HEK293 (cell line): ENCODE data around the gene CPNE8.
A peak's percentile ranks its signal among the peaks of the same experiment; 100 is the strongest.

Source experiments
- BCL11A ChIP-seq: fragments of 450-650 bp; formaldehyde crosslinking; IDR thresholded peaks from 2 replicates; pipeline ENCODE4 v1.5.1; 2016; ENCODE audit warnings: low read depth, missing biosample characterization, missing genetic modification characterization
- HOXD13 ChIP-seq: sonication (generic); formaldehyde crosslinking; IDR thresholded peaks from 2 replicates; pipeline ENCODE4 v1.8.0; 2022; ENCODE audit warnings: missing genetic modification reagents, borderline replicate concordance
- KLF1 ChIP-seq: fragments of 450-650 bp; formaldehyde crosslinking; IDR thresholded peaks from 2 replicates; pipeline ENCODE4 v1.5.1; 2016; ENCODE audit warnings: missing biosample characterization, missing genetic modification characterization
- YY1 ChIP-seq: fragments of 450-650 bp; formaldehyde crosslinking; IDR thresholded peaks from 2 replicates; pipeline ENCODE4 v1.5.1; 2018; ENCODE audit warnings: missing biosample characterization, missing genetic modification characterization
- ZFHX2 ChIP-seq: fragments of 450-650 bp; formaldehyde crosslinking; conservative IDR thresholded peaks from 2 replicates; pipeline ENCODE4 v1.5.1; 2016; ENCODE audit warnings: missing biosample characterization, missing genetic modification characterization
- ZFP37 ChIP-seq: fragments of 450-650 bp; formaldehyde crosslinking; IDR thresholded peaks from 2 replicates; pipeline ENCODE4 v1.5.1; 2016; ENCODE audit warnings: missing biosample characterization, missing genetic modification characterization
- ZNF184 ChIP-seq: fragments of 450-650 bp; IDR thresholded peaks from 2 replicates; pipeline ENCODE4 v1.5.1; 2018; ENCODE audit warnings: missing biosample characterization, mild to moderate bottlenecking, missing genetic modification characterization
- ZNF19 ChIP-seq: fragments of 450-650 bp; formaldehyde crosslinking; IDR thresholded peaks from 2 replicates; pipeline ENCODE4; 2016; ENCODE audit warnings: missing biosample characterization, missing genetic modification characterization, low read depth
- ZNF202 ChIP-seq: fragments of 450-650 bp; formaldehyde crosslinking; IDR thresholded peaks from 2 replicates; pipeline ENCODE4 v1.5.1; 2016; ENCODE audit warnings: missing biosample characterization, missing genetic modification characterization, borderline replicate concordance
- ZNF23 ChIP-seq: fragments of 450-650 bp; formaldehyde crosslinking; IDR thresholded peaks from 2 replicates; pipeline ENCODE4 v1.5.1; 2016; ENCODE audit warnings: missing biosample characterization, missing genetic modification characterization, borderline replicate concordance
- ZNF24 ChIP-seq: fragments of 450-650 bp; formaldehyde crosslinking; IDR thresholded peaks from 2 replicates; pipeline ENCODE4 v1.5.1; 2016; ENCODE audit warnings: missing biosample characterization, missing genetic modification characterization
- ZNF521 ChIP-seq: fragments of 450-650 bp; formaldehyde crosslinking; IDR thresholded peaks from 2 replicates; pipeline ENCODE4 v1.5.1; 2017; ENCODE audit warnings: missing biosample characterization, mild to moderate bottlenecking, missing genetic modification characterization
- ZNF555 ChIP-seq: fragments of 450-650 bp; formaldehyde crosslinking; conservative IDR thresholded peaks from 2 replicates; pipeline ENCODE4 v1.5.1; 2017; ENCODE audit warnings: missing biosample characterization, mild to moderate bottlenecking, missing genetic modification characterization, inconsistent platforms
- ZNF776 ChIP-seq: fragments of 450-650 bp; formaldehyde crosslinking; IDR thresholded peaks from 2 replicates; pipeline ENCODE4 v1.5.0; 2017; ENCODE audit warnings: missing biosample characterization, missing genetic modification characterization, borderline replicate concordance
- TF ChIP-seq, protein P1 (sequence below): fragments of 450-650 bp; formaldehyde crosslinking; IDR thresholded peaks from 2 replicates; pipeline ENCODE4 v1.5.1; 2016; ENCODE audit warnings: missing biosample characterization, missing genetic modification characterization
- TF ChIP-seq, protein P2 (sequence below): fragments of 450-650 bp; formaldehyde crosslinking; IDR thresholded peaks from 2 replicates; pipeline ENCODE4 v1.5.1; 2017; ENCODE audit warnings: missing biosample characterization, missing genetic modification characterization
- TF ChIP-seq, protein P3 (sequence below): fragments of 450-650 bp; formaldehyde crosslinking; IDR thresholded peaks from 2 replicates; pipeline ENCODE4 v1.5.1; 2016; ENCODE audit warnings: missing biosample characterization, missing genetic modification characterization, borderline replicate concordance
- TF ChIP-seq, protein P4 (sequence below): fragments of 450-650 bp; formaldehyde crosslinking; IDR thresholded peaks from 2 replicates; pipeline ENCODE4 v1.5.1; 2016; ENCODE audit warnings: missing biosample characterization, missing genetic modification characterization
- TF ChIP-seq, protein P5 (sequence below): fragments of 450-650 bp; formaldehyde crosslinking; IDR thresholded peaks from 2 replicates; pipeline ENCODE4 v1.5.1; 2016; ENCODE audit warnings: missing biosample characterization, missing genetic modification characterization
- TF ChIP-seq, protein P6 (sequence below): fragments of 450-650 bp; formaldehyde crosslinking; IDR thresholded peaks from 2 replicates; pipeline ENCODE4 v1.5.1; 2016; ENCODE audit warnings: missing biosample characterization, missing genetic modification characterization
- TF ChIP-seq, protein P7 (sequence below): fragments of 450-650 bp; formaldehyde crosslinking; IDR thresholded peaks from 2 replicates; pipeline ENCODE4 v1.5.0; 2017; ENCODE audit warnings: missing biosample characterization, missing genetic modification characterization, borderline replicate concordance

Gene CPNE8

DNA sequence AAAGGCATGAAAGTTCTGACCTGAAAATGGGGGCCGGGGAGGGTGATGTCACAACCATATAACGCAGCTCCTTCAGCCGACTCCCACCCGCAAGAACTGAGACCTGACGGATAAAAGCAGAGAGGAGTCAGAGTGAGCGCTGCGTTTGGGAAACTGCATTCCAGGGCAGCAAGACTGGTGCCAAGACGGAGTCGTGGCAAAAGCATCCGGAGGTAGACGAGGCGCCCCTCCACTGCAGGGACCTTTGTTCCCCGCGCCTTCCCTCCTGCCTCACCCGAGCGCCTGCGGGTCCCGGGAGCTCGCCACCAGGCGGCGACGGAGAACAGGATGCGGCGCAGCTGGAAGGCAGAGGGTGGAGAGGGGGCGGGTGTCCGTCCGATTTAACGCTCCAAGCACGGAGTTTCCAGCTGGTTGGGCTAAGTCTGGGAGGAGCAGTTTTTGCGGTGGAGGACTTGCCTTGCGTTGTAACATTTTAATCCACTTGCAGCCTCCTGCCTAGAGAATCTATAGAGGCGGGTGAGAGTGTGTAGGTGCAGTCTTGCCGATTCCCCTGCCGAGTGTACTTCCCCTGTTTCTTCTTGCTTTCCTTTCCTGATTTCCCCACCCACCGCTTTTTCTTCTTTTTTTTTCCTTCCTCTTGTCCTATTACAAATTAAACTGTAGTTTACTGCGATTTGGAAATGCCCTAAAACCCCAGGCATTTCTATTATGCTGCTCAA, 1.2 kb upstream of the CPNE8 start (continued):
- TF ChIP-seq ZNF184 (tag by site-specific recombination) (peak; percentile 25; the same call in 1 of the 2 replicates), ZNF24 (tag by site-specific recombination) (peak; percentile 82), ZFHX2 (tag by site-specific recombination) (peak; percentile 82), ZNF19 (tag by site-specific recombination) (peak; percentile 38; the same call in 1 of the 2 replicates), ZNF521 (tag by site-specific recombination) (no peak), KLF1 (tag by site-specific recombination) (peak; percentile 91), ZNF776 (tag by site-specific recombination) (no peak), ZFP37 (peak; percentile 94), YY1 (0 out of 2 replicates have a peak, but pooled peaks have one; percentile 48), HOXD13 (no peak), ZNF202 (tag by site-specific recombination) (no peak), ZNF555 (tag by site-specific recombination) (no peak), BCL11A (no peak), ZNF23 (no peak)
- TF ChIP-seq, protein P1, sequence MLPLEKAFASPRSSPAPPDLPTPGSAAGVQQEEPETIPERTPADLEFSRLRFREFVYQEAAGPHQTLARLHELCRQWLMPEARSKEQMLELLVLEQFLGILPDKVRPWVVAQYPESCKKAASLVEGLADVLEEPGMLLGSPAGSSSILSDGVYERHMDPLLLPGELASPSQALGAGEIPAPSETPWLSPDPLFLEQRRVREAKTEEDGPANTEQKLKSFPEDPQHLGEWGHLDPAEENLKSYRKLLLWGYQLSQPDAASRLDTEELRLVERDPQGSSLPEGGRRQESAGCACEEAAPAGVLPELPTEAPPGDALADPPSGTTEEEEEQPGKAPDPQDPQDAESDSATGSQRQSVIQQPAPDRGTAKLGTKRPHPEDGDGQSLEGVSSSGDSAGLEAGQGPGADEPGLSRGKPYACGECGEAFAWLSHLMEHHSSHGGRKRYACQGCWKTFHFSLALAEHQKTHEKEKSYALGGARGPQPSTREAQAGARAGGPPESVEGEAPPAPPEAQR (tag by site-specific recombination), result no peak
- TF ChIP-seq, protein P2, sequence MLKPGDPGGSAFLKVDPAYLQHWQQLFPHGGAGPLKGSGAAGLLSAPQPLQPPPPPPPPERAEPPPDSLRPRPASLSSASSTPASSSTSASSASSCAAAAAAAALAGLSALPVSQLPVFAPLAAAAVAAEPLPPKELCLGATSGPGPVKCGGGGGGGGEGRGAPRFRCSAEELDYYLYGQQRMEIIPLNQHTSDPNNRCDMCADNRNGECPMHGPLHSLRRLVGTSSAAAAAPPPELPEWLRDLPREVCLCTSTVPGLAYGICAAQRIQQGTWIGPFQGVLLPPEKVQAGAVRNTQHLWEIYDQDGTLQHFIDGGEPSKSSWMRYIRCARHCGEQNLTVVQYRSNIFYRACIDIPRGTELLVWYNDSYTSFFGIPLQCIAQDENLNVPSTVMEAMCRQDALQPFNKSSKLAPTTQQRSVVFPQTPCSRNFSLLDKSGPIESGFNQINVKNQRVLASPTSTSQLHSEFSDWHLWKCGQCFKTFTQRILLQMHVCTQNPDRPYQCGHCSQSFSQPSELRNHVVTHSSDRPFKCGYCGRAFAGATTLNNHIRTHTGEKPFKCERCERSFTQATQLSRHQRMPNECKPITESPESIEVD (tag by site-specific recombination), result no peak; the same call in 1 of the 2 replicates
- TF ChIP-seq, protein P3, sequence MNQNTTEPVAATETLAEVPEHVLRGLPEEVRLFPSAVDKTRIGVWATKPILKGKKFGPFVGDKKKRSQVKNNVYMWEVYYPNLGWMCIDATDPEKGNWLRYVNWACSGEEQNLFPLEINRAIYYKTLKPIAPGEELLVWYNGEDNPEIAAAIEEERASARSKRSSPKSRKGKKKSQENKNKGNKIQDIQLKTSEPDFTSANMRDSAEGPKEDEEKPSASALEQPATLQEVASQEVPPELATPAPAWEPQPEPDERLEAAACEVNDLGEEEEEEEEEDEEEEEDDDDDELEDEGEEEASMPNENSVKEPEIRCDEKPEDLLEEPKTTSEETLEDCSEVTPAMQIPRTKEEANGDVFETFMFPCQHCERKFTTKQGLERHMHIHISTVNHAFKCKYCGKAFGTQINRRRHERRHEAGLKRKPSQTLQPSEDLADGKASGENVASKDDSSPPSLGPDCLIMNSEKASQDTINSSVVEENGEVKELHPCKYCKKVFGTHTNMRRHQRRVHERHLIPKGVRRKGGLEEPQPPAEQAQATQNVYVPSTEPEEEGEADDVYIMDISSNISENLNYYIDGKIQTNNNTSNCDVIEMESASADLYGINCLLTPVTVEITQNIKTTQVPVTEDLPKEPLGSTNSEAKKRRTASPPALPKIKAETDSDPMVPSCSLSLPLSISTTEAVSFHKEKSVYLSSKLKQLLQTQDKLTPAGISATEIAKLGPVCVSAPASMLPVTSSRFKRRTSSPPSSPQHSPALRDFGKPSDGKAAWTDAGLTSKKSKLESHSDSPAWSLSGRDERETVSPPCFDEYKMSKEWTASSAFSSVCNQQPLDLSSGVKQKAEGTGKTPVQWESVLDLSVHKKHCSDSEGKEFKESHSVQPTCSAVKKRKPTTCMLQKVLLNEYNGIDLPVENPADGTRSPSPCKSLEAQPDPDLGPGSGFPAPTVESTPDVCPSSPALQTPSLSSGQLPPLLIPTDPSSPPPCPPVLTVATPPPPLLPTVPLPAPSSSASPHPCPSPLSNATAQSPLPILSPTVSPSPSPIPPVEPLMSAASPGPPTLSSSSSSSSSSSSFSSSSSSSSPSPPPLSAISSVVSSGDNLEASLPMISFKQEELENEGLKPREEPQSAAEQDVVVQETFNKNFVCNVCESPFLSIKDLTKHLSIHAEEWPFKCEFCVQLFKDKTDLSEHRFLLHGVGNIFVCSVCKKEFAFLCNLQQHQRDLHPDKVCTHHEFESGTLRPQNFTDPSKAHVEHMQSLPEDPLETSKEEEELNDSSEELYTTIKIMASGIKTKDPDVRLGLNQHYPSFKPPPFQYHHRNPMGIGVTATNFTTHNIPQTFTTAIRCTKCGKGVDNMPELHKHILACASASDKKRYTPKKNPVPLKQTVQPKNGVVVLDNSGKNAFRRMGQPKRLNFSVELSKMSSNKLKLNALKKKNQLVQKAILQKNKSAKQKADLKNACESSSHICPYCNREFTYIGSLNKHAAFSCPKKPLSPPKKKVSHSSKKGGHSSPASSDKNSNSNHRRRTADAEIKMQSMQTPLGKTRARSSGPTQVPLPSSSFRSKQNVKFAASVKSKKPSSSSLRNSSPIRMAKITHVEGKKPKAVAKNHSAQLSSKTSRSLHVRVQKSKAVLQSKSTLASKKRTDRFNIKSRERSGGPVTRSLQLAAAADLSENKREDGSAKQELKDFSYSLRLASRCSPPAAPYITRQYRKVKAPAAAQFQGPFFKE (tag by site-specific recombination), result no peak
- TF ChIP-seq, protein P4, sequence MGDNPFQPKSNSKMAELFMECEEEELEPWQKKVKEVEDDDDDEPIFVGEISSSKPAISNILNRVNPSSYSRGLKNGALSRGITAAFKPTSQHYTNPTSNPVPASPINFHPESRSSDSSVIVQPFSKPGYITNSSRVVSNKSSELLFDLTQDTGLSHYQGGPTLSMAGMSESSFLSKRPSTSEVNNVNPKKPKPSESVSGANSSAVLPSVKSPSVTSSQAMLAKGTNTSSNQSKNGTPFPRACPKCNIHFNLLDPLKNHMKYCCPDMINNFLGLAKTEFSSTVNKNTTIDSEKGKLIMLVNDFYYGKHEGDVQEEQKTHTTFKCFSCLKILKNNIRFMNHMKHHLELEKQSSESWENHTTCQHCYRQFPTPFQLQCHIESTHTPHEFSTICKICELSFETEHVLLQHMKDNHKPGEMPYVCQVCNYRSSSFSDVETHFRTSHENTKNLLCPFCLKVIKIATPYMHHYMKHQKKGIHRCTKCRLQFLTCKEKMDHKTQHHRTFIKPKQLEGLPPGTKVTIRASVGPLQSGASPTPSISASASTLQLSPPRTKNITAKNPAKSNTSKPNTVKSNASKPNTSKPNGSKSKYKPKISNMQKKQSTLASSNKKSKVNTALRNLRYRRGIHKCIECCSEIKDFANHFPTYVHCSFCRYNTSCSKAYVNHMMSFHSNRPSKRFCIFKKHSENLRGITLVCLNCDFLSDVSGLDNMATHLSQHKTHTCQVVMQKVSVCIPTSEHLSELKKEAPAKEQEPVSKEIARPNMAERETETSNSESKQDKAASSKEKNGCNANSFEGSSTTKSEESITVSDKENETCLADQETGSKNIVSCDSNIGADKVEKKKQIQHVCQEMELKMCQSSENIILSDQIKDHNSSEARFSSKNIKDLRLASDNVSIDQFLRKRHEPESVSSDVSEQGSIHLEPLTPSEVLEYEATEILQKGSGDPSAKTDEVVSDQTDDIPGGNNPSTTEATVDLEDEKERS (tag by site-specific recombination), result no peak
- TF ChIP-seq, protein P5, sequence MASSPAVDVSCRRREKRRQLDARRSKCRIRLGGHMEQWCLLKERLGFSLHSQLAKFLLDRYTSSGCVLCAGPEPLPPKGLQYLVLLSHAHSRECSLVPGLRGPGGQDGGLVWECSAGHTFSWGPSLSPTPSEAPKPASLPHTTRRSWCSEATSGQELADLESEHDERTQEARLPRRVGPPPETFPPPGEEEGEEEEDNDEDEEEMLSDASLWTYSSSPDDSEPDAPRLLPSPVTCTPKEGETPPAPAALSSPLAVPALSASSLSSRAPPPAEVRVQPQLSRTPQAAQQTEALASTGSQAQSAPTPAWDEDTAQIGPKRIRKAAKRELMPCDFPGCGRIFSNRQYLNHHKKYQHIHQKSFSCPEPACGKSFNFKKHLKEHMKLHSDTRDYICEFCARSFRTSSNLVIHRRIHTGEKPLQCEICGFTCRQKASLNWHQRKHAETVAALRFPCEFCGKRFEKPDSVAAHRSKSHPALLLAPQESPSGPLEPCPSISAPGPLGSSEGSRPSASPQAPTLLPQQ, result peak; percentile 78
- TF ChIP-seq, protein P6, sequence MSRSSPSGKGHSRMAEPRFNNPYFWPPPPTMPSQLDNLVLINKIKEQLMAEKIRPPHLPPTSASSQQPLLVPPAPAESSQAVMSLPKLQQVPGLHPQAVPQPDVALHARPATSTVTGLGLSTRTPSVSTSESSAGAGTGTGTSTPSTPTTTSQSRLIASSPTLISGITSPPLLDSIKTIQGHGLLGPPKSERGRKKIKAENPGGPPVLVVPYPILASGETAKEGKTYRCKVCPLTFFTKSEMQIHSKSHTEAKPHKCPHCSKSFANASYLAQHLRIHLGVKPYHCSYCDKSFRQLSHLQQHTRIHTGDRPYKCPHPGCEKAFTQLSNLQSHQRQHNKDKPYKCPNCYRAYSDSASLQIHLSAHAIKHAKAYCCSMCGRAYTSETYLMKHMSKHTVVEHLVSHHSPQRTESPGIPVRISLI (tag by site-specific recombination), result peak; percentile 86
- TF ChIP-seq, protein P7, sequence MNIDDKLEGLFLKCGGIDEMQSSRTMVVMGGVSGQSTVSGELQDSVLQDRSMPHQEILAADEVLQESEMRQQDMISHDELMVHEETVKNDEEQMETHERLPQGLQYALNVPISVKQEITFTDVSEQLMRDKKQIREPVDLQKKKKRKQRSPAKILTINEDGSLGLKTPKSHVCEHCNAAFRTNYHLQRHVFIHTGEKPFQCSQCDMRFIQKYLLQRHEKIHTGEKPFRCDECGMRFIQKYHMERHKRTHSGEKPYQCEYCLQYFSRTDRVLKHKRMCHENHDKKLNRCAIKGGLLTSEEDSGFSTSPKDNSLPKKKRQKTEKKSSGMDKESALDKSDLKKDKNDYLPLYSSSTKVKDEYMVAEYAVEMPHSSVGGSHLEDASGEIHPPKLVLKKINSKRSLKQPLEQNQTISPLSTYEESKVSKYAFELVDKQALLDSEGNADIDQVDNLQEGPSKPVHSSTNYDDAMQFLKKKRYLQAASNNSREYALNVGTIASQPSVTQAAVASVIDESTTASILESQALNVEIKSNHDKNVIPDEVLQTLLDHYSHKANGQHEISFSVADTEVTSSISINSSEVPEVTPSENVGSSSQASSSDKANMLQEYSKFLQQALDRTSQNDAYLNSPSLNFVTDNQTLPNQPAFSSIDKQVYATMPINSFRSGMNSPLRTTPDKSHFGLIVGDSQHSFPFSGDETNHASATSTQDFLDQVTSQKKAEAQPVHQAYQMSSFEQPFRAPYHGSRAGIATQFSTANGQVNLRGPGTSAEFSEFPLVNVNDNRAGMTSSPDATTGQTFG, result no peak
